BJ (cell line): ENCODE measurements around the gene WAPL. TPM values are rescaled to one million over a fixed set of nuclear protein-coding genes. Genes with fewer than 3 reads are reported as not detected.

ENCODE experiments used
- CTCF ChIA-PET: fragments of 350-600 bp; formaldehyde crosslinking; extraction: SDS; loops from one replicate; lab custom pipeline; 2021; ENCODE audit warnings: antibody characterized with exemption, inconsistent platforms; lab: Yijun Ruan, JAX
- POLR2A ChIA-PET: fragments of 300-600 bp; sonication (Branson Sonifier 250); formaldehyde crosslinking; extraction: SDS; loops from one replicate; lab custom pipeline; 2021; ENCODE audit warnings: antibody characterized with exemption; lab: Charles Lee
- DNase-seq: peaks from one replicate; pipeline ENCODE4 v3.0.0-alpha.2; 2011; ENCODE audit warnings: low read depth
- H3K27me3 ChIP-seq: 2 replicates; pipeline ENCODE4 v1.6.0; 2011; ENCODE audit warnings: low read length; ENCODE audit not compliant: control insufficient read depth, insufficient read depth
- H3K36me3 ChIP-seq: 2 replicates; pipeline ENCODE4 v1.5.1; 2011; ENCODE audit warnings: low read length; ENCODE audit not compliant: control insufficient read depth, insufficient read depth
- H3K4me3 ChIP-seq: 2 replicates; pipeline ENCODE4 v1.5.1; 2011; ENCODE audit warnings: low read depth, mild to moderate bottlenecking, control low read depth, low read length
- CTCF ChIP-seq: IDR thresholded peaks from 2 replicates; pipeline ENCODE4 v1.5.1; 2011; ENCODE audit warnings: low read depth, mild to moderate bottlenecking, control low read depth, inconsistent platforms, low read length, moderate library complexity; ENCODE audit not compliant: insufficient read depth
- polyA plus RNA-seq: library from polyadenylated mRNA; depleted of rRNA; stranded (reverse); fragments of >200 nt; gene quantifications from 2 replicates; pipeline ENCODE4 v1.2.3, GENCODE V29; 2011; rRNA removed
- small RNA-seq: library from RNA; depleted of rRNA; stranded (forward); fragments of <200 nt; gene quantifications from one replicate; pipeline ENCODE3, GENCODE V24; 2012; ENCODE audit warnings: low replicate concordance, low read depth; ENCODE audit not compliant: insufficient read length

The WAPL gene
- polyA plus RNA-seq, 1 experiment: 8.8 TPM

- peaks cover 14% of the 10 kb centered on the region for H3K27me3 ChIP-seq
- TF ChIP-seq CTCF: peak; percentile 5; the same call in 1 of the 2 replicates
Measured at GRCh38 chr10:86387178-86387794, 134.3 kb downstream of the WAPL start.

GRCh38 chr10:86385806-86386205, 135.8 kb downstream of the WAPL start:
- POLR2A ChIA-PET: no interaction called here
- no peak overlapping the region for H3K4me3 ChIP-seq
- no peak for TF ChIP-seq CTCF
- no peak for DNase-seq
- no peaks in the 10 kb centered on the region for H3K36me3 ChIP-seq
- CTCF ChIA-PET: interaction anchor here (1.6 kb wide), 1 partner anchor 9 kb away, joined by 3 read pairs; no protein-coding TSS in a partner anchor
- H3K27me3 ChIP-seq: peaks cover 15% of the 10 kb centered on the region

More at GRCh38 chr10:86387178-86387794, 134.3 kb downstream of the WAPL start:
- no peak for DNase-seq
- H3K36me3 ChIP-seq: no peaks in the 10 kb centered on the region
- no peak overlapping the region for H3K4me3 ChIP-seq
- ChIA-PET POLR2A (no interaction called here), CTCF (interaction anchor here (1.4 to 2.3 kb wide), 2 partner anchors 9 to 13 kb away, joined by 3 to 6 read pairs; no protein-coding TSS in a partner anchor)

Small RNAs within 50 kb of the gene (small RNA-seq; reads per million reads assigned to genes)
- not detected for gene RNU6-780P

Other genes starting within 250 kb of the WAPL start
- 0.20 and 0.49 TPM in 2 replicates for gene GRID1, start 155.0 kb downstream of the WAPL start, polyA plus RNA-seq
- not detected in 2 replicates for gene OPN4, start 132.8 kb upstream of the WAPL start, polyA plus RNA-seq
- gene LDB3, start 146.7 kb upstream of the WAPL start, polyA plus RNA-seq: 0.55 and 0.83 TPM in 2 replicates
- 21.4 and 39.6 TPM in 2 replicates for gene BMPR1A, start 234.8 kb upstream of the WAPL start, polyA plus RNA-seq